ENCODE measurements around the gene IL1RL2. TPM values are rescaled to one million over a fixed set of nuclear protein-coding genes. Genes with fewer than 3 reads are reported as not detected.

IL1RL2 gene
- total RNA-seq, 1 experiment from 2014 or later: not detected

DNA sequence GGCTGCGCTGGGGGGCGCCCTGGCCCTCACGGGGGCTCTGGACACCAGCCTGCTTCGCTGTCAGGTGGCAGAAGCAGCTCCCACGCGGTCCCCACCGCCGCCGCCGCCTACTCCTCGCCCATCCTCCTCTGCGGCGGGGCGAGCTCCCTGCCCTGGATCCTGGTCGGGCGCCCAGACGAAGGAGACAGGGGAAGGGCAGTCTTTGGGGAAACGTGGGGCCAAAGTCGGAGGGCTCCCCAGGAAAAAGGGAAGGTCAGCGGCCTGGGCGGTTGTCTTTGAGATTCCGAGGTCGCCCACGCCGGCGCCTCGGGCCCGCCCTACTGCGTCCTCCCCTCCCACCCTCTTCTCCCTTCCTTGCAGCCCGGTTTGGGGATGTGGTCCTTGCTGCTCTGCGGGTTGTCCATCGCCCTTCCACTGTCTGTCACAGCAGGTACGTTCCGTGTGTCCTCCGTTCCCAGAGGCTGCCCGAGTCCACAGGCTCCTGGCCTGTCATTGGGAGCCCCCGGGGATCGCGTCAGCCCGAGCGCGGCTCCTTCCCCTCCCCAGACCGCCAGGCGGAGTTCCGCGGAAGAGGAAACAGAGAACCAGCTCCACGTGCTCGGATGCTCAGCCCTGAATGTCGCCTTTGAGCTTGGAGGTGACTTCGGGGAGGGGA lies 800 bp downstream of the IL1RL2 start:
- ATAC-seq: no peak
- H3K36me3 ChIP-seq (ENCODE audit: control insufficient read depth, insufficient read depth, low read length): no peaks in the 10 kb centered on the region
- in situ Hi-C loops (cut with HindIII; ENCODE audit: low pct_unique_long_range_greater_than_20kb, low sequenced_read_pairs): no loop called here
- H3K27ac ChIP-seq (ENCODE audit: low read length): no peak overlapping the region
- no peak overlapping the region for H3K4me3 ChIP-seq (ENCODE audit: low read depth in 2 of 2, low read length in 2 of 2)
- no peaks in the 10 kb centered on the region for H3K4me1 ChIP-seq (ENCODE audit: control insufficient read depth, insufficient read depth, low read length)
- no peaks in the 10 kb centered on the region for H3K9me3 ChIP-seq (ENCODE audit: control insufficient read depth, insufficient read depth, low read depth, low read length)
- intact Hi-C loops (cut with micrococcal nuclease; ENCODE audit: unreplicated experiment): no loop called here
- BruUV-seq (replicated peaks): no TSS peak
- POLR2A ChIA-PET: interaction anchor here (0.6 kb wide), 1 partner anchor 115 kb away, joined by 10 read pairs; no protein-coding TSS in a partner anchor
- H3K27me3 ChIP-seq (ENCODE audit: control insufficient read depth, insufficient read depth, low read length): no peaks in the 10 kb centered on the region; the same call in 1 of the 2 replicates
- CTCF ChIA-PET: no interaction called here
- TF ChIP-seq, protein P1, sequence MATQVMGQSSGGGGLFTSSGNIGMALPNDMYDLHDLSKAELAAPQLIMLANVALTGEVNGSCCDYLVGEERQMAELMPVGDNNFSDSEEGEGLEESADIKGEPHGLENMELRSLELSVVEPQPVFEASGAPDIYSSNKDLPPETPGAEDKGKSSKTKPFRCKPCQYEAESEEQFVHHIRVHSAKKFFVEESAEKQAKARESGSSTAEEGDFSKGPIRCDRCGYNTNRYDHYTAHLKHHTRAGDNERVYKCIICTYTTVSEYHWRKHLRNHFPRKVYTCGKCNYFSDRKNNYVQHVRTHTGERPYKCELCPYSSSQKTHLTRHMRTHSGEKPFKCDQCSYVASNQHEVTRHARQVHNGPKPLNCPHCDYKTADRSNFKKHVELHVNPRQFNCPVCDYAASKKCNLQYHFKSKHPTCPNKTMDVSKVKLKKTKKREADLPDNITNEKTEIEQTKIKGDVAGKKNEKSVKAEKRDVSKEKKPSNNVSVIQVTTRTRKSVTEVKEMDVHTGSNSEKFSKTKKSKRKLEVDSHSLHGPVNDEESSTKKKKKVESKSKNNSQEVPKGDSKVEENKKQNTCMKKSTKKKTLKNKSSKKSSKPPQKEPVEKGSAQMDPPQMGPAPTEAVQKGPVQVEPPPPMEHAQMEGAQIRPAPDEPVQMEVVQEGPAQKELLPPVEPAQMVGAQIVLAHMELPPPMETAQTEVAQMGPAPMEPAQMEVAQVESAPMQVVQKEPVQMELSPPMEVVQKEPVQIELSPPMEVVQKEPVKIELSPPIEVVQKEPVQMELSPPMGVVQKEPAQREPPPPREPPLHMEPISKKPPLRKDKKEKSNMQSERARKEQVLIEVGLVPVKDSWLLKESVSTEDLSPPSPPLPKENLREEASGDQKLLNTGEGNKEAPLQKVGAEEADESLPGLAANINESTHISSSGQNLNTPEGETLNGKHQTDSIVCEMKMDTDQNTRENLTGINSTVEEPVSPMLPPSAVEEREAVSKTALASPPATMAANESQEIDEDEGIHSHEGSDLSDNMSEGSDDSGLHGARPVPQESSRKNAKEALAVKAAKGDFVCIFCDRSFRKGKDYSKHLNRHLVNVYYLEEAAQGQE (IDR thresholded peaks at IDR 0.05; ENCODE audit: insufficient read depth in 1 of 2, low read depth in 2 of 2, low read length in 1 of 2): no peak
- TF ChIP-seq, protein P2, sequence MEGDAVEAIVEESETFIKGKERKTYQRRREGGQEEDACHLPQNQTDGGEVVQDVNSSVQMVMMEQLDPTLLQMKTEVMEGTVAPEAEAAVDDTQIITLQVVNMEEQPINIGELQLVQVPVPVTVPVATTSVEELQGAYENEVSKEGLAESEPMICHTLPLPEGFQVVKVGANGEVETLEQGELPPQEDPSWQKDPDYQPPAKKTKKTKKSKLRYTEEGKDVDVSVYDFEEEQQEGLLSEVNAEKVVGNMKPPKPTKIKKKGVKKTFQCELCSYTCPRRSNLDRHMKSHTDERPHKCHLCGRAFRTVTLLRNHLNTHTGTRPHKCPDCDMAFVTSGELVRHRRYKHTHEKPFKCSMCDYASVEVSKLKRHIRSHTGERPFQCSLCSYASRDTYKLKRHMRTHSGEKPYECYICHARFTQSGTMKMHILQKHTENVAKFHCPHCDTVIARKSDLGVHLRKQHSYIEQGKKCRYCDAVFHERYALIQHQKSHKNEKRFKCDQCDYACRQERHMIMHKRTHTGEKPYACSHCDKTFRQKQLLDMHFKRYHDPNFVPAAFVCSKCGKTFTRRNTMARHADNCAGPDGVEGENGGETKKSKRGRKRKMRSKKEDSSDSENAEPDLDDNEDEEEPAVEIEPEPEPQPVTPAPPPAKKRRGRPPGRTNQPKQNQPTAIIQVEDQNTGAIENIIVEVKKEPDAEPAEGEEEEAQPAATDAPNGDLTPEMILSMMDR (IDR thresholded peaks at IDR 0.05): no peak
- TF ChIP-seq SIN3A (IDR thresholded peaks at IDR 0.05; ENCODE audit: borderline replicate concordance, insufficient read depth, low read depth, low read length) (no peak), POLR2AphosphoS5 (IDR thresholded peaks at IDR 0.05; ENCODE audit: low read depth, low read length) (no peak), TCF7L2 (IDR thresholded peaks at IDR 0.05; ENCODE audit: low read depth, low read length) (no peak)
- DNase-seq (ENCODE audit: low read depth, low spot score): no peak

DNA sequence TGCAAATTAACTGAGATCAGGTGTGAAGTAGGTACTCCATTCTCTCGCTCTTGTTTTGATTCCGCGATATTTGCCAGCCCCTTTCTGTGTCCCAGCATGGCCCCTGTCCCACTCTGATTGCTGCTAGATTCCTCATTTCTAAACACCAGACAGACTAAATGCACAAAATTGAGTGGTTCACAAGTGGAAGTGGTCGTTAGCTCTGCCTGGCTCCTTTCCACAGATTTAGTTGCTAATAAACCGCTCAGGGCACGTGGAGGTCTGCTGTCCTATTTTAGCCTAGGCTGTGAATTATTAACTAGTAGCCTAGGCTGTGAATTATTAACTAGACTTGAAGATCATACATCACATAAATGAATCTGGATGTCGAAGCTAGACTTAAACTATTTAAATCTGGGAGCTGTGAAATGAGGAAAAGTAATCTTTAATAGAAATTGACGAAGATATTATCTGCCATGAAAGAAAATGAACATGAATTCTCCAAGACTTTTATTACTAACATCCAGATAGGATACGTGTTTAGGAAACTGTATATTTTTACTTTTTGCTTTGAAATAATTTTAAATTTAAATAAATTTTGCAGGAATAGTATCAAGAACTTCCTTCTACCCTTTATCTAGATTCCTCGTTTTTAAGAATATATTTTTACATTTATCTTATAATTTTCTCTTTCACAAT lies 3.7 kb downstream of the IL1RL2 start:
- H3K4me1 ChIP-seq (ENCODE audit: control insufficient read depth, insufficient read depth, low read length): no peaks in the 10 kb centered on the region
- no peaks in the 10 kb centered on the region for H3K27me3 ChIP-seq (ENCODE audit: control insufficient read depth, insufficient read depth, low read length)
- ATAC-seq (no peak), DNase-seq (ENCODE audit: low read depth, low spot score) (no peak)
- intact Hi-C loops (cut with micrococcal nuclease; ENCODE audit: unreplicated experiment) (no loop called here), in situ Hi-C loops (cut with HindIII; ENCODE audit: low pct_unique_long_range_greater_than_20kb, low sequenced_read_pairs) (no loop called here)
- H3K27ac ChIP-seq (ENCODE audit: low read length): no peak overlapping the region
- no peak for TF ChIP-seq SIN3A (IDR thresholded peaks at IDR 0.05; ENCODE audit: borderline replicate concordance, insufficient read depth, low read depth, low read length)
- TF ChIP-seq, protein P1 (IDR thresholded peaks at IDR 0.05; ENCODE audit: insufficient read depth in 1 of 2, low read depth in 2 of 2, low read length in 1 of 2): no peak
- TF ChIP-seq POLR2AphosphoS5 (IDR thresholded peaks at IDR 0.05; ENCODE audit: low read depth, low read length): no peak
- no peak for TF ChIP-seq TCF7L2 (IDR thresholded peaks at IDR 0.05; ENCODE audit: low read depth, low read length)
- TF ChIP-seq, protein P2 (IDR thresholded peaks at IDR 0.05): no peak
- CTCF ChIA-PET: no interaction called here
- no peaks in the 10 kb centered on the region for H3K9me3 ChIP-seq (ENCODE audit: control insufficient read depth, insufficient read depth, low read depth, low read length)
- H3K36me3 ChIP-seq (ENCODE audit: control insufficient read depth, insufficient read depth, low read length): no peaks in the 10 kb centered on the region
- POLR2A ChIA-PET: no interaction called here
- no TSS peak for BruUV-seq (replicated peaks)
- no peak overlapping the region for H3K4me3 ChIP-seq (ENCODE audit: low read depth in 2 of 2, low read length in 2 of 2)
